MM.1S (cell line): Measurements from ENCODE around the gene UGT8.

ENCODE experiments used
- DNase-seq: peaks from one replicate; pipeline ENCODE4 v3.0.0-alpha.2; 2015
- H2AFZ ChIP-seq: fragments of 300-600 bp; sonication (generic); 2 replicates; pipeline ENCODE4 v1.6.0; 2016; ENCODE audit warnings: antibody characterized with exemption, low read length
- H3F3A ChIP-seq: fragments of 300-600 bp; sonication (generic); 2 replicates; pipeline ENCODE4 v1.6.1; 2016; ENCODE audit warnings: mild to moderate bottlenecking, antibody characterized with exemption, low read length, moderate library complexity, mixed read lengths; ENCODE audit not compliant: insufficient read depth
- H3K27ac ChIP-seq: fragments of 300-600 bp; sonication (generic); 2 replicates; pipeline ENCODE4 v1.5.1; 2016; ENCODE audit warnings: mild to moderate bottlenecking, low read length
- H3K27me3 ChIP-seq: fragments of 300-600 bp; sonication (generic); replicated peaks from 2 replicates; pipeline ENCODE4 v1.6.0; 2016; ENCODE audit warnings: low read length; ENCODE audit not compliant: insufficient read depth
- H3K36me3 ChIP-seq: fragments of 300-600 bp; sonication (generic); replicated peaks from 2 replicates; pipeline ENCODE4 v1.6.1; 2016; ENCODE audit warnings: mild to moderate bottlenecking, low read length, mixed read lengths; ENCODE audit not compliant: insufficient read depth
- H3K4me1 ChIP-seq: fragments of 300-600 bp; sonication (generic); 2 replicates; pipeline ENCODE4 v1.6.1; 2016; ENCODE audit warnings: low read length, mixed read lengths
- H3K4me2 ChIP-seq: fragments of 300-600 bp; sonication (generic); 2 replicates; pipeline ENCODE4 v1.6.0; 2016; ENCODE audit warnings: low read depth, low read length
- H3K4me3 ChIP-seq: fragments of 300-600 bp; sonication (generic); 2 replicates; pipeline ENCODE4 v1.5.1; 2016; ENCODE audit warnings: low read length, mixed read lengths
- H3K79me2 ChIP-seq: fragments of 300-600 bp; sonication (generic); 2 replicates; pipeline ENCODE4 v1.6.1; 2016; ENCODE audit warnings: mixed run types, low read length, mixed read lengths
- H3K9ac ChIP-seq: fragments of 300-600 bp; sonication (generic); 2 replicates; pipeline ENCODE4 v1.6.1; 2016; ENCODE audit warnings: low read length, mixed read lengths
- H3K9me2 ChIP-seq: fragments of 300-600 bp; sonication (generic); replicated peaks from 2 replicates; pipeline ENCODE4 v1.6.1; 2016; ENCODE audit warnings: mild to moderate bottlenecking, low read length, mixed read lengths; ENCODE audit not compliant: insufficient read depth
- H3K9me3 ChIP-seq: fragments of 300-600 bp; sonication (generic); replicated peaks from 2 replicates; pipeline ENCODE4 v1.6.1; 2016; ENCODE audit warnings: mild to moderate bottlenecking, low read length, mixed read lengths; ENCODE audit not compliant: insufficient read depth
- H4K20me1 ChIP-seq: fragments of 300-600 bp; sonication (generic); 2 replicates; pipeline ENCODE4 v1.6.1; 2016; ENCODE audit warnings: mild to moderate bottlenecking, low read length, moderate library complexity, mixed read lengths; ENCODE audit not compliant: insufficient read depth
- CTCF ChIP-seq: fragments of 300-600 bp; sonication (generic); IDR thresholded peaks from 2 replicates; pipeline ENCODE4 v1.5.1; 2016; ENCODE audit warnings: antibody characterized with exemption, low read length, mixed read lengths
- EZH2 ChIP-seq: fragments of 300-600 bp; sonication (generic); optimal IDR thresholded peaks from 2 replicates; pipeline ENCODE3; 2017; ENCODE audit warnings: low read depth, mild to moderate bottlenecking, antibody characterized with exemption, low read length, mixed read lengths
- EZH2phosphoT487 ChIP-seq: fragments of 300-600 bp; sonication (generic); IDR thresholded peaks from 2 replicates; pipeline ENCODE4 v1.6.1; 2018; ENCODE audit warnings: antibody characterized with exemption, low read length

Gene UGT8

GRCh38 chr4:114593526-114593925 is 5.1 kb upstream of the UGT8 start:
- H3F3A ChIP-seq = no peaks in the 10 kb centered on the region

GRCh38 chr4:114595207-114595606 is 3.4 kb upstream of the UGT8 start:
- no peak overlapping the region for H2AFZ ChIP-seq

More at GRCh38 chr4:114593526-114593925, 5.1 kb upstream of the UGT8 start:
- no peak overlapping the region for H3K4me2 ChIP-seq
- H4K20me1 ChIP-seq = no peaks in the 10 kb centered on the region
- no peak for TF ChIP-seq CTCF
- no peak for TF ChIP-seq EZH2phosphoT487
- TF ChIP-seq EZH2 = no peak
- no peaks in the 10 kb centered on the region for H3K9me3 ChIP-seq
- no peak overlapping the region for H3K9ac ChIP-seq
- H3K79me2 ChIP-seq = no peaks in the 10 kb centered on the region
- H3K27me3 ChIP-seq = peaks cover 4% of the 10 kb centered on the region
- H3K4me1 ChIP-seq = no peaks in the 10 kb centered on the region
- H3K9me2 ChIP-seq = no peaks in the 10 kb centered on the region
- DNase-seq = no peak
- H3K36me3 ChIP-seq = no peaks in the 10 kb centered on the region
- H2AFZ ChIP-seq = no peak overlapping the region
- H3K27ac ChIP-seq = no peak overlapping the region
- H3K4me3 ChIP-seq = no peak overlapping the region

GRCh38 chr4:114595921-114596320 is 2.7 kb upstream of the UGT8 start:
- no peak for DNase-seq
- Histone ChIP-seq H3K4me2 (no peak overlapping the region), H4K20me1 (no peaks in the 10 kb centered on the region), H3K36me3 (no peaks in the 10 kb centered on the region), H2AFZ (no peak overlapping the region), H3K4me3 (no peak overlapping the region), H3K9me3 (no peaks in the 10 kb centered on the region), H3K4me1 (peaks cover 5% of the 10 kb centered on the region; the same call in 1 of the 2 replicates), H3K79me2 (no peaks in the 10 kb centered on the region), H3F3A (peaks cover 8% of the 10 kb centered on the region; the same call in 1 of the 2 replicates), H3K9ac (no peak overlapping the region), H3K27ac (no peak overlapping the region), H3K27me3 (peaks cover 17% of the 10 kb centered on the region), H3K9me2 (no peaks in the 10 kb centered on the region)
- TF ChIP-seq EZH2phosphoT487 = no peak
- TF ChIP-seq EZH2 = no peak
- TF ChIP-seq CTCF = no peak

More at GRCh38 chr4:114595207-114595606, 3.4 kb upstream of the UGT8 start:
- peaks cover under 1% of the 10 kb centered on the region; the same call in 1 of the 2 replicates for H3K4me1 ChIP-seq
- peaks cover 16% of the 10 kb centered on the region for H3K27me3 ChIP-seq
- H3K36me3 ChIP-seq = no peaks in the 10 kb centered on the region
- no peaks in the 10 kb centered on the region for H3K9me3 ChIP-seq
- H4K20me1 ChIP-seq = no peaks in the 10 kb centered on the region
- no peaks in the 10 kb centered on the region for H3K79me2 ChIP-seq
- H3K9me2 ChIP-seq = no peaks in the 10 kb centered on the region
- H3K4me2 ChIP-seq = no peak overlapping the region
- H3K9ac ChIP-seq = no peak overlapping the region
- H3K27ac ChIP-seq = no peak overlapping the region
- H3F3A ChIP-seq = peaks cover under 1% of the 10 kb centered on the region; the same call in 1 of the 2 replicates
- H3K4me3 ChIP-seq = no peak overlapping the region
- TF ChIP-seq EZH2phosphoT487 = no peak
- TF ChIP-seq CTCF = no peak
- no peak for DNase-seq
